Brain microvascular endothelial cell (primary cell): Measurements from ENCODE around the gene DDC.

Source experiments
- DNase-seq: peaks from one replicate; pipeline ENCODE4 v3.0.0-alpha.2; 2020
- H3K27ac ChIP-seq: fragments of 250-450 bp; sonication (Bioruptor Pico); 2 replicates; pipeline ENCODE4 v1.5.1; 2020; ENCODE audit warnings: mild to moderate bottlenecking, moderate library complexity
- H3K27me3 ChIP-seq: fragments of 250-450 bp; sonication (Bioruptor Pico); replicated peaks from 2 replicates; pipeline ENCODE4 v1.5.1; 2020; ENCODE audit warnings: mild to moderate bottlenecking
- H3K36me3 ChIP-seq: fragments of 250-450 bp; sonication (Bioruptor Pico); replicated peaks from 2 replicates; pipeline ENCODE4 v1.5.1; 2020; ENCODE audit warnings: mild to moderate bottlenecking
- H3K4me3 ChIP-seq: 2 replicates; pipeline ENCODE4 v1.5.1; 2011; ENCODE audit warnings: low read depth, mild to moderate bottlenecking, control low read depth, low read length, moderate library complexity
- in situ Hi-C: cut with HindIII; loops from 2 replicates; pipeline ENCODE4 v1.10.0; 2017; ENCODE audit warnings: low sequenced_read_pairs, low pct_ligation_motif_present
- TF ChIP-seq, protein P1 (sequence below): IDR thresholded peaks from 2 replicates; pipeline ENCODE4 v1.5.1; 2011; ENCODE audit warnings: low read depth, mild to moderate bottlenecking, moderate library complexity, low read length, control low read depth, inconsistent platforms; ENCODE audit errors: missing control alignments

Gene DDC

DNA sequence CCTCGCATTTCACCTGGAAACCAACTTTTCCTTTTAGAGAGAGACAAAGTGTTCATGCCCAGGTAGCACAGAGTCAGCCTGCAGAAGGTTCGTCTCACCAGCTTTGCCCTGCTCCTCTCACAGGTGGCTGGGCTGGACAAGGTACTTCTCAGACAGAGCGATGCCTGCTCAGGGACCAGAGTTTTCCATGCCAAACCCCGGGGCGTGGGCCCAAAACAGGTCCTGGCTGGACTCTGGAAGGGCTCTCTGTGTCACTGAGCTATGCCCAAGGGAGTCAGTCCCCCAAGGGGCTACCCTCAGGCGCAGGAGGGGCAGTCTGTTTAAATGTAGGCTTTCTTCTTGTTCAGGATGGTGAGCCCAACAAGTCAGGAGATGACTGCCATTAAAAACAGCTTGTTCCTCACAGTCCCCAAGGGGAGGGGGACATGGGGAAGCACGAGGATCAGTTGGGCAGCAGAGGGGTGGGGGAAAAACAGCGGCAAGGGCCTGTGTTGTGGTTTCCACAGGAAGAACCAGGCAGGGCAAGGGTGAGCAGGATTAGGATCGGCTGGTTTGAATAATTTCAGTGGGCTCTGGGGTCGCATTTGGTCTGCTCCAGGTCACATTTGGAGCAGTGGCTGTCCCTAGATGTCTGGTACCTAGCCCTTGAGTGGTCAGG lies 59.5 kb downstream of the DDC start:
- no peak overlapping the region for H3K4me3 ChIP-seq
- in situ Hi-C loops: no loop called here
- DNase-seq: no peak

DNA sequence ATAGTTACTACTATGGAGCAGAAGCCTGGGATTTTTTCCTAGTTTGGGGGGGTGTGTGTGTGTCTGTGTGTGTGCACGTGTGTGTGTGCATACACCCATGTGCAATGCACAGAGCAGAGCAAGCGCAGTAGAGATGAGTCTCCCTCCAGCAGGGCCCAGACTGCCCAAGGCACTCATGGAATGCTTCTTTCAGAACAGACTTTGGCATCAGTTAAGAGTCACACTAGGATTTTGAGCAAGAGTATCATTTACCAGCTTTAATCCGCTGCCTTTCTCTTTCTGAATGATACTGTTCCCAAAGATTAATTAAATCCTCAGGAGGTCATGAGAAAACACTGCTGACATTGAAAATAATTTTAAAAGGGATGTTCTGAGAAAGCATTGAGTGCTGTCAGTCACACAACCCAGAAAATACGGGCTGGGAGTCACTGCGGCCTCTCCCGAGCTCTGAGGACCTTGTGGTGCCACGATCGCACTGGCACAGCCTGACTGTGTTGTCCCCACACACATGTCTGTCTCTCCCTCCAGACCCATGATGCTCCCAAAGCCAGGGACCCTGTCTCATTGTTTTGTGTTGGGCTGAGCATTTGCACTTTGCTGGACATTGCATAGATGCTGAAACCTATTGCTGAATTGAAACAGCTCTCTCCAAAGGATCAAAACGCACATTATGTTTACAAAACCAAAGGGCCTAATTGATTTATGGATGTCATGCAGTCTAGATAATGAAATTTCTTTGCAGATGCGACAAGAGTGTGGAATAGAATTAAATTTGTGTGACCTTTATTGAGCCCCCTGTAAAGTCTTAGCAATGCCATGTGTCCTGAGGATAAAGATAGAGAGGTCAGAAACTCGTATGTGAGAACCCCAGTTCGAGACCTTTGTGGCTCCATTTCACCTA lies 60.3 kb downstream of the DDC start:
- H3K27me3 ChIP-seq: no peaks in the 10 kb centered on the region
- in situ Hi-C loops: no loop called here
- no peaks in the 10 kb centered on the region for H3K36me3 ChIP-seq
- no peak for DNase-seq
- TF ChIP-seq, protein P1, sequence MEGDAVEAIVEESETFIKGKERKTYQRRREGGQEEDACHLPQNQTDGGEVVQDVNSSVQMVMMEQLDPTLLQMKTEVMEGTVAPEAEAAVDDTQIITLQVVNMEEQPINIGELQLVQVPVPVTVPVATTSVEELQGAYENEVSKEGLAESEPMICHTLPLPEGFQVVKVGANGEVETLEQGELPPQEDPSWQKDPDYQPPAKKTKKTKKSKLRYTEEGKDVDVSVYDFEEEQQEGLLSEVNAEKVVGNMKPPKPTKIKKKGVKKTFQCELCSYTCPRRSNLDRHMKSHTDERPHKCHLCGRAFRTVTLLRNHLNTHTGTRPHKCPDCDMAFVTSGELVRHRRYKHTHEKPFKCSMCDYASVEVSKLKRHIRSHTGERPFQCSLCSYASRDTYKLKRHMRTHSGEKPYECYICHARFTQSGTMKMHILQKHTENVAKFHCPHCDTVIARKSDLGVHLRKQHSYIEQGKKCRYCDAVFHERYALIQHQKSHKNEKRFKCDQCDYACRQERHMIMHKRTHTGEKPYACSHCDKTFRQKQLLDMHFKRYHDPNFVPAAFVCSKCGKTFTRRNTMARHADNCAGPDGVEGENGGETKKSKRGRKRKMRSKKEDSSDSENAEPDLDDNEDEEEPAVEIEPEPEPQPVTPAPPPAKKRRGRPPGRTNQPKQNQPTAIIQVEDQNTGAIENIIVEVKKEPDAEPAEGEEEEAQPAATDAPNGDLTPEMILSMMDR: no peak
- no peak overlapping the region for H3K27ac ChIP-seq
- no peak overlapping the region for H3K4me3 ChIP-seq

More for the DNA sequence above, 59.5 kb downstream of the DDC start:
- no peaks in the 10 kb centered on the region for H3K27me3 ChIP-seq
- H3K36me3 ChIP-seq: no peaks in the 10 kb centered on the region
- TF ChIP-seq, protein P1: no peak
- H3K27ac ChIP-seq: no peak overlapping the region

DNA sequence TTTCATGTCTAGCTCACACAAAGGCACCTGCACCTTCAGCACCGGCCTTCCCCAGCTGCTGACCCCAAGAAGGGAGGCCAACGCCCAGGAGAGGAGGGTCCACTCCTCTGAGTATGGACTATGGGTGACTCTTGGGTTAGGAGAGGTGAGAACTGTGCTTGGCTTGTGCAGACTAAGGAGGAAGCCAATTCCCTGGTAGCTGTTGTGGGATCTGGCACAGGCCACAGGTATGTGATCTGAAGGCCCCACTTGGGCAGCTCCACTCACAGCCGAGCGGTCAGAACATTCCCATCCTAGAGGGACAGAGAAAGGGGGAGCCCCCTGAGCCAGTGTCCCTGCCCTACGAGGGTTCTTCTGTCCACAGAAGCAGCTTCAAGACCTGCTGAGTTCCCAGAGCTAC lies 62.3 kb downstream of the DDC start:
- Histone ChIP-seq H3K36me3 (no peaks in the 10 kb centered on the region), H3K27ac (no peak overlapping the region), H3K27me3 (no peaks in the 10 kb centered on the region), H3K4me3 (no peak overlapping the region)
- TF ChIP-seq, protein P1: no peak
- in situ Hi-C loops: no loop called here
- DNase-seq: no peak

DNA sequence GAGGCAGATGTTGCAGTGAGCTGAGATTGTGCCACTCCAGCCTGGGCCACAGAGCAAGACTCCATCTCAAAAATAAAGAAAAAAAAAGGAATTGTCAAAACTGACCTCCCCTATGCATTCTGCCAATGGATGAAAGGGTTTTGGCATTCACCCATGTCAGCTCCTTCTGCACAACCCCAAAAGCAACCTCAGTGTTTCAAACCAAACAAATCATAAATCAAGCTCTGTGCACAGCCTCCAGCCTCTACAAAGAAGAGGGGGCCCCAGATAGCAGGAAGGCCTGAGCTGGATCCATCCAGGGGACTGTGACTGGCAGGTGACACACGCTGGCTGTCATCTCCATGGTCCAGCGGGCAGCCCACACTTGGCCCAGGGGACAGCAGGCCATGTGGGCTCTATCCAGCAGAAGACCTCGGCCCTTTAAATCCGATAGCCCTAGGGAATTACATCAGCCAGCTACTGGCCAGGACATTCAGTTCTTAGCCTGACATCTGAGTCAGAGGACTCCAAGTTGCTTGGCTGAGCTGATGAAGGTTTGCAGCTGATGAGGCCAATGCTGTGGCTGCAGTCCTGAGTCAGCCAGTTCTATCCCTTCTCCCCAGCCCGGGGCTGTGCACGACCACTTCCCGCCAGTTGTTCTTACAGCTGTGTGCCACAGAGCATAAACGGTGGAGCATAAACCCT lies 63.1 kb downstream of the DDC start:
- Histone ChIP-seq H3K36me3 (no peaks in the 10 kb centered on the region), H3K27ac (peak overlapping the region; percentile 13), H3K4me3 (no peak overlapping the region), H3K27me3 (no peaks in the 10 kb centered on the region)
- TF ChIP-seq, protein P1: no peak
- peak; percentile 89 for DNase-seq
- in situ Hi-C loops: no loop called here

DNA sequence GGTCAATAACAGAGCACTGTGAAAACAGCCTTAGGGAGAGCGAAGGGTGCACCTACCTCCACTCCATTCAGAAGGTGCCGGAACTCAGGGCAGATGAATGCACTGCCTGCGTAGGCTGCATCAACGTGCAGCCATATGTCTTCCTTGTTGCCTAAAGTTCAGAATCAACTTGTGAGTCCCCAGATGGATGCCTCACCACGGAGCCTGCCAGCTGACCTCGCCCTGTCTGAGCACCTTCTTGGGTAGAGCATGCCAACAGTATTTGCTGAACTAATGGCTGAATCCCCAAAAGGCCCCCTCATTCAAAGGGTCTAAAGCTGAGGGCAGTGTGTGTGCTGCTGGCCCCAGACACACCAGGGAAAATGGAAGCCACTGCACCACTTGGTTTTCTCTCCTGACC lies 66.1 kb downstream of the DDC start:
- Histone ChIP-seq H3K4me3 (no peak overlapping the region), H3K27ac (no peak overlapping the region), H3K27me3 (no peaks in the 10 kb centered on the region), H3K36me3 (no peaks in the 10 kb centered on the region)
- in situ Hi-C loops: no loop called here
- no peak for DNase-seq
- TF ChIP-seq, protein P1: no peak
